Body of pancreas (tissue), 4 donors: ENCODE data around the gene WDR73.

Experiments used
- CTCF ChIP-seq, 7 experiments: fragments of 450-650 bp in 4 of 7; fragments of 200-600 bp in 3 of 7; sonication (generic) in 3 of 7; IDR thresholded peaks; one replicate each; pipeline ENCODE4 v1.5.1; 2016 to 2019; ENCODE audit warnings: antibody characterized with exemption in 7 of 7
- POLR2A ChIP-seq, 3 donors: fragments of 450-650 bp; IDR thresholded peaks; one replicate each; pipeline ENCODE4 v1.6.1; 2016; ENCODE audit warnings: antibody characterized with exemption in 3 of 3, mild to moderate bottlenecking in 2 of 3

GRCh38 chr15:84590406-84590805 is 63.7 kb downstream of the WDR73 start:
- no peak for TF ChIP-seq CTCF (IDR thresholded peaks at IDR 0.05)
- TF ChIP-seq POLR2A (IDR thresholded peaks at IDR 0.05), result no peak
